DMS 273 treated with DMSO at 0.1 percent for 48 hours (cell line): ENCODE data around the gene PKM.

ENCODE experiments used
- DNase-seq: peaks from one replicate; lab custom pipeline; 2025; lab: John Stamatoyannopoulos, UW

PKM gene

GRCh38 chr15:72200395-72201237 is 30.4 kb downstream of the PKM start:
- DNase-seq, result no peak

DNA sequence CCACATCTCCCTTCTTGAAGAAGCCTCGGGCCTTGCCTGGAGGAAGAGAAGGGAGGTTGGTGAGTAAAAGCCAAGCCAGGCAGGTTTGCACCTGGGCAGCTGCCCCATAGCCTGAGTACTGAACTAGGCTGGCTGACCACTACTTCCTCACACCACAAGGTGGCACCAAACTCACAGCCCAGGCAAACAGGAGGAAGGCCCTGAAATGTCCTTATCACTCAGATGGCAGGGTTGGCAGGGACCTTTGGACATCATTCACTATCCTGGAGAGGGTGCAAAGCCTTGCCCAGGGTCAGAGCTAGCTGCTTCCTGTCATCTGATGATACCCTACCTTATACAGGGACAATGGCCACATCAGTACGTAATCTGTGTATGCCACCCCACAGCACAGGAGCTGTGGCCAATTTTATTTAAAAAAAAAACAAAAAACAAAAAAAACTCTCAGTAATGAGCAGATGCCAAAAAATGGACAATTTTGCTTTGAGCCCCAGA is 31.2 kb downstream of the PKM start:
- no peak for DNase-seq

DNA sequence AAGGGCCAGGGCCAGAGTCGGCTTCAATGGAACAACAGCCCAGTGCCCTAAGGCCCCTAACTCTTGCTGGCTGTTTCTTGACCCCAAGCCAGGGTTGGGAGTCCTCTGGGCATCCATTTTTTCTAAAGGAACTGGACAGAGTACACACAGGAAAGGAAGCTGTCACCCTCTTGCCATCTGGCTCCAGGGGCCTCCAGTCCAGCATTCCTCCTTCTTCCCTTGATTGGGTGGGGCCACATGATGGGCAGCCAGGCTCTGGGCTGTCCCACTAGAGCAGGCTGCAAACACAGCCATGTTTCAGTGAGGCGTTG is 31.8 kb downstream of the PKM start:
- no peak for DNase-seq

DNA sequence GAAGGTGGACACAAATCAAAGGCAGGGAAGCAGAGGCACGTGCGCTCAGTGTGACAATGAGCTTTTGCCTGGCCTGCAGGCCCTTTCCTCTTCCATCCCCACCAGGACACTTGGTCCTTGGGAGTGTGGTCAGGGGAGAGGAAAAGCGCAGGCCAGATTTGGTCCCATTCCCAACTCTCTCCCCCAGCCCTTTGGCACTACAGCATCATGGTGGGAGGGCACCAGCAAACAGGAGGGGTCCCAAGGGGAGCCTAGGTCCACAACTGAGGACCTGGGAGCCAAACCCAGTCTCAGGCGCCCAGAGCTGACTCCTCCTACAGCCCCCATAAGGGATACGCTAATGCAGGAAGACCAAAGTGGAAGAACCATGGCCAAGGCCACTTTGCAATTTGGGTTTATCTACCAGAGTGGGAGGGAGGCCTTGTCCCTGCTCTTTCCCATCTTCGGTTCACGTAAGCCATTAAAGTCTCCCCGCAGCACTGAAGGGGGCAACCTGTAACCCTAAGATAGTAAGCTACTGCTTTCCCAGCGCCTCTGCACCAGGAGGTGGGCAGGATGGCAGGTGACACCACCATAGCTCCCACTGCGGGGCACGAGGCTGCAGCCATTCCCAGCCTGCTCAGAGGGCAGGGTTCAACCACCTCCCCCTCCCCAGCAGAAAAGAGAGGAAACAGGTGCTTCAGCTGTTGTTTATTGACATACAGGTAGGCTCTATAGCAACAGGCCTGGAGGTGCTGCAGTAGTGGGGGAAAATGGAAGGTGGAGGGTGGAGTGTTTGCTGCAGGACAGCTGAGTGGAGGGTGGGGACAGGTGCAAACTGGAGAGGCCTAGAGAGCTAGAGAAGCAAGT is 32.4 kb downstream of the PKM start:
- no peak for DNase-seq

DNA sequence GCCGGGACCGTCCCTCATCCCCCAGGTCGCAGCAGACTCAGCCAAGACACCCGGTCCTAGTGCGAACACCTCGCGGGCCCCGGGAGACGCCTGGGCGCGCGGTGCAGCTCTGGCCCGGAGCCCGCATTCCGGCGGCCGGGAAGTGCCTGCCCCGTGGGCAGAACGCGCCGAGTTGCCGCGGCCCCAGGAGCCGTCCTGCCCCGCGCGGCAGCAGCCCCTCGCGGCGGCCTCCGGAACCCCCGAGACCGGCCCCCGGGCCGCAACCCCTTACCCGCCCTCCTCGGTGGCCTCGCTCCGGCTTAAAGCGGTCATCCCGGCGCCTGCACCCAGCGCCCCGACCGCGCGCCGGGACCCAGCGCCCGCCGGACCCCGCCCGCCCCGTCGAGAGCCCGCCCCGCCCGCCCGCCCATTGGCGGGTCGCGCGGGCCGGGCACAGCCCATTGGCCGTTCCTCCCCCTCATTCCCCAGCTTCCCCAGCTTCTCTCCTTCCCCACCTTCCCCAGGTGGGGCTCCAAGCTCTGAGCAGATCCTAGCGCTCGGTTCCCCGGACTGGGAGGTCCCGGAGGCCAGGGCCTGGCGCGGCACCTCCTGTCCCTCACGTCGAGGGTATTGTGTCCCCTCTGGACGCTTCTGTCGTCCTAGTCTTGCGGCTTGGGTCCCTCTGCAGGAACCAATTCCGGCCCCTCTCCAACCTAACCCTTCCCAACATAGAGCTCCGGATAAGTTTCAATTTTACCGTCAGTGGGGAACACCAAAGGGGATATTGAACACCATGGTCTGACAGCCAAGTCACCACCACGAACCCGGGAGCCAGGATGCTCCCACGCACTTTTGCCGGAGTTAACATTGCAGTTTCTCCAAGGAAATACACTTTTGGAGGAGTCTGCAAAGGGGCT is 33.3 kb downstream of the PKM start, which contains the start of gene GRAMD2A:
TSS of gene GRAMD2A (minus strand) at position 328 of the 896 bp plus-strand sequence.
- DNase-seq, result no peak

- DNase-seq, result no peak
Measured at GRCh38 chr15:72197041-72197459, 33.9 kb downstream of the PKM start.

GRCh38 chr15:72196409-72197040 is 34.5 kb downstream of the PKM start:
- DNase-seq, result no peak

GRCh38 chr15:72195101-72195511 is 35.9 kb downstream of the PKM start:
- no peak for DNase-seq

GRCh38 chr15:72193836-72194396 is 37.1 kb downstream of the PKM start:
- DNase-seq, result no peak

DNA sequence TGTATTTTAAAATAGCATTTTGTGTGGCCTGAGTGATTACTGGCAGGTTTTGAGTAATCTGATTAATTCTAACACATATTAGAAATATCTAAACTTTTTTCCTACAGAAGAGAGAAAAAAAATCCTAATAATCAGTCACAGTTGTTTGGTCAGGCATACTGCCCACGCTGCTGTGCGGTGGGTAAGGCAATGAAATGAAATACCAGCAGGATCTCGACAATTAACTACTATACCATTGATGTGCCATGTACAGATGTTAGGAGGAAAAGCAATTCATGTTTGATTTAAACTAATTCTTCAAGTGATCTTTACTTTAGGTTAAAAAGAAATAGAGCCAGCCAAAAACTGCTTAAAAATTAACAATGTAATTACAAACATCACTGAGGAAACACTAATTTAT is 38.6 kb downstream of the PKM start:
- DNase-seq, result no peak

DNA sequence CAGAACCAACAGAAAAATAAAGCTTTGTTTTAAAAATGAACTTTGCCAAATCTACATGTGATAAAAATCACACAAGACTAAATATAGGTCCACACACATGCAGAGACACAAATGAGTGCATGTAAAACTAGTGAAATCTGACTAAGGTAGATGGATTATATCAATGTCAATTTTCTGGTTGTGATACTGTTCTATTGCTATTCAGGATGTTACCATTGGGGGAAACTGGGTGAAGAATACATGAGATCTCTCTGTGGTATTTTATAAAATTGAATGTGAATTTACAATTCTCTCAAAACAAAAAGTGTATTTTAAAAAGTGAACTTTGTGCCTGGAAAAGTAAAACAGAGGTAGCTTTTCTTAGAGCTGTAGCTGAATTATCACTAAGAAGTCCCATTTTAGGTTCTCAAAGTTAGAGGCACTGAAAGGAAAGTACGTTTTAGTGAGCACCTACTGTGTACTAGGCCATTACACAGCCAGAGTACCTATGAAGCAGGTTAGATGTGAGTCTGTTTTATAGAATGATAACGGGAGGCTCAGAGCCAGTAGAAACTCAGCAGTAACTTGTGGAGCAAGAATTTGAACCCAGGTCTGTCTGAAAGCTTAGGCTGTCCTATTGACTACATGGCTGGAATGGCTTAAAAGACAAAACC is 41.6 kb downstream of the PKM start:
- DNase-seq, result no peak

- no peak for DNase-seq
Measured at GRCh38 chr15:72184165-72184811, 46.7 kb downstream of the PKM start.

GRCh38 chr15:72183781-72184164 is 47.2 kb downstream of the PKM start:
- DNase-seq, result no peak

DNA sequence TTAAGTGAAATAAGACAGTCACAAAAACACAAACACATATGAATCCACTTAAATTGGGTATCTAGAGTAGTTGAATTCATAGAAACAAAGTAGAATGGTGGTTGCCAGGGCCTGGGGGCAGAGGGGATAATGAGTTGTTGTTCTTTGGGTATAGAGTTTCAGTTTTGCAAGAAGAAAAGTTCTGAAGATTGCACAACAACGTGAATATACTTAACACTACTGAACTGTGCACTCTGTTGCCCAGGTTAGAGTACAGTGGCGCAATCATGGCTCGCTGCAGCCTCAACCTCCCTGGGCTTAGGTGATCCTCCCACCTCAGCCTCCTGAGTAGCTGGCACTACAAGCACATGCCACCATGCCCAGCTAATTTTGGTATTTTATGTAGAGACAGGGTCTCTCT is 48.3 kb downstream of the PKM start:
- no peak for DNase-seq

DNA sequence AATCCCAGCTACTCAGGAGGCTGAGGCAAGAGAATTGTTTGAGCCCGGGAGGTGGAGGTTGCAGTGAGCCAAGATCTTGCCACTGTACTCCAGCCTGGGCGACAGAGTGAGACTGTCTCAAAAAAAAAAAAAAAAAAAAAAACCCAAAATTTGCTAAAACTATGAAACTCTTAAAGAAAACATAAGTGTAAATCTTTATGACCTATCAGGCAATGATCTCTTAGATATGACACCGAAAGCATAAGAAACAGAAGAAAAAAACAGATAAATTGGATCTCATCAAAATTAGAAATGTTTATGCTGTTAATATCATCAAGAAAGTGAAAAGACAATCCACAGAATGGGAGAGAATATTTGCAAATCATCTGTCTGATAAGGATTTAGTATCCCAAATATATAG is 48.7 kb downstream of the PKM start:
- no peak for DNase-seq

GRCh38 chr15:72180761-72181324 is 50.1 kb downstream of the PKM start:
- DNase-seq, result no peak

GRCh38 chr15:72179950-72180581 is 50.9 kb downstream of the PKM start:
- DNase-seq, result no peak

DNA sequence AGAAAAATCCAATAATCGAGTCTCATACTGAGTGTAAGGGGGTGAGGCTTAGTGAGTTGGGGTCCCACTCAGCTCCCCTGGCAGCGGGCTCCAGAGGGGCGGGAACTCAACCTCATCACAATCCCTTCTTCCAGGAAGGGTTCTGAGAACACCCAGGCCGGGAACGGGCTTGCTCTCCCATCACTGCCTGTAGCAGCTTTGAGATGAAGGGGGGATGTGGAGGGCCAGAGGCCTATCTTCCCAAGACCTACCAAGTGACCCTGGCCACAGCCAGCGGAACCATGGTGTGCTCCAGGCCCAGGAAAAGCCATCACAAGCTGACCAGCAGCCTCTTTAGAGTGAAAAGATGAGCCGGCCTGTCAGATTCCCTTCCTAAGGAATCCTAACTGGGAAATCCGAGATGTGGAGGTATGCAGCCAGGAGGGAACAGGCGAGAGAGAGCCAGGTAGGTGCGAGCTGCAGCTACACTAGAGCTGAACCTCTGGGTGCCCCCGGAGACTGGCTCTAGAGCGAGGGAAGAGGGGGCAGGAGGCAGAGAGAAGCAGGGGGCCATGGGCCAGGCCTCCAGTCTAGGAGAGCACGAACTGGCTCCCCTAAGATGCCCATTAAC is 51.9 kb downstream of the PKM start:
- DNase-seq, result no peak

DNA sequence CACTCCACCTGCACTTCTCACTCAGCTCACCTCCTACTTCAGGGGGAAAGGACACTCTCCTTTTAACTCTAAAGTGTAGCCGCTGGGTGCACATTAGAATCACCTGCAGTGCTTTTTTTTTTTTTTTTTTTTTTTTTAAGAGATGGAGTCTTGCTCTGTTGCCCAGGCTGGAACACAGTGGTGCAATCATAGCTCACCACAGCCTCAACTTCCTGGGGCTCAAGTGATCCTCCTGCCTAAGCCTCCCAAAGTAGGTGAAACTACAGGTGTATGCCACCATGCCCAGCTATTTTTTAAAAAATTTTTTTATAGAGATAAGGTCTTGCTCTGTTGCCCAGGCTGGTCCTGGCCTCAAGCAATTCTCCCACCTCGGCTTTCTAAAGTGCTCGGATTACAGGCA is 54.2 kb downstream of the PKM start:
- no peak for DNase-seq
